A549 (cell line): ENCODE results near the gene PCBP4.

Source experiments
- BHLHE40 ChIP-seq: IDR thresholded peaks from 2 replicates; pipeline ENCODE4 v1.6.1; 2012; ENCODE audit warnings: low read depth, low read length, inconsistent platforms
- CTCF ChIP-seq: fragments of >200 bp; sonication (Bioruptor Twin); formaldehyde crosslinking; IDR thresholded peaks from 3 replicates; pipeline ENCODE4 v1.5.1; 2016
- EP300 ChIP-seq, 2 experiments: fragments of >200 bp; sonication (Bioruptor Twin); formaldehyde crosslinking; IDR thresholded peaks; 2 replicates in 1 of 2; 3 replicates in 1 of 2; pipeline ENCODE4 v1.6.1; 2016 to 2017
- HEYL ChIP-seq: fragments of 250-450 bp; sonication (Bioruptor Pico); IDR thresholded peaks from 2 replicates; pipeline ENCODE4 v1.8.0; 2021; ENCODE audit warnings: mild to moderate bottlenecking, moderate library complexity
- KDM1A ChIP-seq: fragments of 200-600 bp; sonication (generic); IDR thresholded peaks from 2 replicates; pipeline ENCODE4 v1.6.1; 2016; ENCODE audit warnings: low read depth, mild to moderate bottlenecking
- MAFK ChIP-seq: fragments of 450-650 bp; IDR thresholded peaks from 2 replicates; pipeline ENCODE4 v1.6.1; 2014; ENCODE audit not compliant: partially characterized antibody
- PBX3 ChIP-seq: IDR thresholded peaks from 2 replicates; pipeline ENCODE4 v1.6.1; 2012
- POLR2A ChIP-seq: IDR thresholded peaks from 2 replicates; pipeline ENCODE4 v1.6.1; 2012; ENCODE audit warnings: mild to moderate bottlenecking, low read length
- REST ChIP-seq: fragments of 200-600 bp; sonication (generic); IDR thresholded peaks from 2 replicates; pipeline ENCODE4 v1.6.1; 2016; ENCODE audit warnings: antibody characterized with exemption, mild to moderate bottlenecking, moderate library complexity
- RFX5 ChIP-seq: fragments of 450-650 bp; IDR thresholded peaks from 2 replicates; pipeline ENCODE4 v1.7.1; 2014; ENCODE audit warnings: antibody characterized with exemption, mild to moderate bottlenecking, moderate library complexity
- SMC3 ChIP-seq: fragments of >200 bp; sonication (Bioruptor Twin); formaldehyde crosslinking; IDR thresholded peaks from 3 replicates; pipeline ENCODE4 v1.6.1; 2018; ENCODE audit warnings: inconsistent platforms
- TFCP2L1 ChIP-seq: fragments of 250-450 bp; sonication (Bioruptor Pico); IDR thresholded peaks from 2 replicates; pipeline ENCODE4 v1.5.0; 2021; ENCODE audit warnings: mild to moderate bottlenecking
- TF ChIP-seq, protein P1 (sequence below): fragments of >200 bp; sonication (Bioruptor Twin); formaldehyde crosslinking; IDR thresholded peaks from 3 replicates; pipeline ENCODE4 v1.6.1; 2016

- TF ChIP-seq CTCF = no peak
- no peak for TF ChIP-seq TFCP2L1 (CRISPR knock-in tag)
- TF ChIP-seq REST = no peak
- no peak for TF ChIP-seq SMC3
- no peak for TF ChIP-seq KDM1A
- no peak for TF ChIP-seq POLR2A
- TF ChIP-seq BHLHE40 = no peak
- TF ChIP-seq PBX3 = no peak
- TF ChIP-seq, protein P1, sequence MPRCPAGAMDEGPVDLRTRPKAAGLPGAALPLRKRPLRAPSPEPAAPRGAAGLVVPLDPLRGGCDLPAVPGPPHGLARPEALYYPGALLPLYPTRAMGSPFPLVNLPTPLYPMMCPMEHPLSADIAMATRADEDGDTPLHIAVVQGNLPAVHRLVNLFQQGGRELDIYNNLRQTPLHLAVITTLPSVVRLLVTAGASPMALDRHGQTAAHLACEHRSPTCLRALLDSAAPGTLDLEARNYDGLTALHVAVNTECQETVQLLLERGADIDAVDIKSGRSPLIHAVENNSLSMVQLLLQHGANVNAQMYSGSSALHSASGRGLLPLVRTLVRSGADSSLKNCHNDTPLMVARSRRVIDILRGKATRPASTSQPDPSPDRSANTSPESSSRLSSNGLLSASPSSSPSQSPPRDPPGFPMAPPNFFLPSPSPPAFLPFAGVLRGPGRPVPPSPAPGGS = no peak
- no peak for TF ChIP-seq EP300 (IDR thresholded peaks at IDR 0.05)
- TF ChIP-seq HEYL = no peak
- TF ChIP-seq MAFK = no peak
- no peak for TF ChIP-seq RFX5
Observed at GRCh38 chr3:51999846-52000245, 32.6 kb upstream of the PCBP4 start.
